ENCODE data around the gene PPM1J. TPM values are rescaled to one million over a fixed set of nuclear protein-coding genes. Genes with fewer than 3 reads are reported as not detected.

PPM1J gene
- total RNA-seq, 1 donor from 2014 or later = 7.9 TPM

DNA sequence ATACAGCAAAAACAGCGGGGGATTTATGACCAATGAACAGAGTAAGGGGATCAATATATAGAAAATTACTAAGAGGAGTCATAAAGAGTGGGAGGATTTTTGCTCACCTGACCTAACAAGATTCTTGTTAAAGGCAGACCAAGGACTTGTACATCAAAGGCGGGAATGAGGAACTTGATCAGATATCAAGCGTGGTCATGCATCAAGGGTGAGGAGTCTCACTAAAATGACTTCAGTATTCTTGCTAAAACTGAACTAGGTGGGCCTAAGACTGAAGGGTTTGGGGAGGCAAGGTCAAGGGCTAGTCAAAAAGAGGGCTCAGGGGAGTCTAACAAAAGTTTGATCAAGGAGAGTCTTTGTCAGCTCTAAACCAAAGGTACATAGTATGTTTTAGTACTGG is 38.6 kb downstream of the PPM1J start:
- no peak for DNase-seq (ENCODE audit: extremely low spot score in 2 of 2)
- intact Hi-C loops (cut with DNase I) = no loop called here
- no peaks in the 10 kb centered on the region for H3K36me3 ChIP-seq
- no peaks in the 10 kb centered on the region for H3K9me3 ChIP-seq
- TF ChIP-seq POLR2AphosphoS5 (IDR thresholded peaks at IDR 0.05; ENCODE audit: insufficient read depth in 1 of 2, low read depth in 1 of 2) (no peak), POLR2A (IDR thresholded peaks at IDR 0.05) (no peak)
- TF ChIP-seq, protein P1, sequence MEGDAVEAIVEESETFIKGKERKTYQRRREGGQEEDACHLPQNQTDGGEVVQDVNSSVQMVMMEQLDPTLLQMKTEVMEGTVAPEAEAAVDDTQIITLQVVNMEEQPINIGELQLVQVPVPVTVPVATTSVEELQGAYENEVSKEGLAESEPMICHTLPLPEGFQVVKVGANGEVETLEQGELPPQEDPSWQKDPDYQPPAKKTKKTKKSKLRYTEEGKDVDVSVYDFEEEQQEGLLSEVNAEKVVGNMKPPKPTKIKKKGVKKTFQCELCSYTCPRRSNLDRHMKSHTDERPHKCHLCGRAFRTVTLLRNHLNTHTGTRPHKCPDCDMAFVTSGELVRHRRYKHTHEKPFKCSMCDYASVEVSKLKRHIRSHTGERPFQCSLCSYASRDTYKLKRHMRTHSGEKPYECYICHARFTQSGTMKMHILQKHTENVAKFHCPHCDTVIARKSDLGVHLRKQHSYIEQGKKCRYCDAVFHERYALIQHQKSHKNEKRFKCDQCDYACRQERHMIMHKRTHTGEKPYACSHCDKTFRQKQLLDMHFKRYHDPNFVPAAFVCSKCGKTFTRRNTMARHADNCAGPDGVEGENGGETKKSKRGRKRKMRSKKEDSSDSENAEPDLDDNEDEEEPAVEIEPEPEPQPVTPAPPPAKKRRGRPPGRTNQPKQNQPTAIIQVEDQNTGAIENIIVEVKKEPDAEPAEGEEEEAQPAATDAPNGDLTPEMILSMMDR (IDR thresholded peaks at IDR 0.05) = no peak
- no peak overlapping the region for H3K27ac ChIP-seq
- no peaks in the 10 kb centered on the region for H3K27me3 ChIP-seq
- H3K4me3 ChIP-seq = no peak overlapping the region
- peaks cover 30% of the 10 kb centered on the region for H3K4me1 ChIP-seq

DNA sequence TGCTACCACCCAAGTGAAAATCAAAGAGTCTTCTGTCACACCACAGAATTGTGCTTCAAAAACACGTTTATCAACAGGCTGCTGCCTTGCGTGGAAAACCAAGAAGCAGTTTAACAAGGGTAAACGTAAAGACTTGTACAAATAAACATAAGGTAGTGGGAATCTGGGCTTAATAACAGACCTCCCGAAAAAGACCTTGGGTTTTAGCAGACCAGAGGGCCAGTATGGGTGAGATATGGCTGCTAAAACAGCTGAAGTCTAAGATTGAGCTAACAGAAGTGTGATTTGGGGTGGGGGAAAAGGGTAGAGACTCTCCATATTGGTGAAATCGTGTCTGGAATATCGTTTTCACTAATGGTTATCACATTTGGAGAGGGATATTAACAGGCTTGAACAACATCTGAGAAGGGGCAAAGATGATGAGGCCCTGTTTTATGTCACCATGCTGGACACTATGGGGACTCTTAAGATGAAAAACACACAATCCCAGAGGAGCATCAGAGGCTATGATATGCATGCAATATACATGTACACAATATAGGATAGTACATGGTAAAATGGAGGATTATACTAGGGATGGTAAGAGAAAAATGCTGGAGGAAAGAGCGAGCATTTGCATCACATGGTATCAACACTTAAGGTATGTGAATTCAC is 39.3 kb downstream of the PPM1J start:
- intact Hi-C loops (cut with DNase I) = no loop called here
- H3K4me3 ChIP-seq = peak overlapping the region; percentile 69 to 75
- no peak for DNase-seq (ENCODE audit: extremely low spot score in 2 of 2)
- no peaks in the 10 kb centered on the region for H3K36me3 ChIP-seq
- H3K27me3 ChIP-seq = no peaks in the 10 kb centered on the region
- H3K4me1 ChIP-seq = peaks cover 30% of the 10 kb centered on the region
- no peak for TF ChIP-seq POLR2A (IDR thresholded peaks at IDR 0.05)
- TF ChIP-seq, protein P1 (IDR thresholded peaks at IDR 0.05) = no peak
- no peak for TF ChIP-seq POLR2AphosphoS5 (IDR thresholded peaks at IDR 0.05; ENCODE audit: insufficient read depth in 1 of 2, low read depth in 1 of 2)
- peak overlapping the region; percentile 93 for H3K27ac ChIP-seq
- no peaks in the 10 kb centered on the region for H3K9me3 ChIP-seq

- H3K27ac ChIP-seq = peak overlapping the region; percentile 93
- intact Hi-C loops (cut with DNase I) = loop anchor here (5.0 kb wide), 1 partner anchor 37 kb away; no protein-coding TSS in a partner anchor
- peak in 1 of 2 donors; percentile 87 for DNase-seq (ENCODE audit: extremely low spot score in 2 of 2)
- peaks cover 30% of the 10 kb centered on the region for H3K4me1 ChIP-seq
- H3K4me3 ChIP-seq = peak overlapping the region; percentile 69 to 75
- TF ChIP-seq POLR2A (IDR thresholded peaks at IDR 0.05) (no peak), POLR2AphosphoS5 (IDR thresholded peaks at IDR 0.05; ENCODE audit: insufficient read depth in 1 of 2, low read depth in 1 of 2) (no peak)
- TF ChIP-seq, protein P1 (IDR thresholded peaks at IDR 0.05) = no peak
- H3K27me3 ChIP-seq = no peaks in the 10 kb centered on the region
- no peaks in the 10 kb centered on the region for H3K9me3 ChIP-seq
- H3K36me3 ChIP-seq = no peaks in the 10 kb centered on the region
Observed at GRCh38 chr1:112674986-112675727, 40.0 kb downstream of the PPM1J start.

GRCh38 chr1:112674440-112674985 is 40.6 kb downstream of the PPM1J start, which contains the start of gene MOV10:
MOV10 (plus strand) TSS chr1:112674659; CDS start chr1:112674913, 254 bp downstream.
- H3K27me3 ChIP-seq = no peaks in the 10 kb centered on the region
- peak; percentile 9 to 80 for TF ChIP-seq POLR2AphosphoS5 (IDR thresholded peaks at IDR 0.05; ENCODE audit: insufficient read depth in 1 of 2, low read depth in 1 of 2)
- TF ChIP-seq, protein P1 (IDR thresholded peaks at IDR 0.05) = no peak
- DNase-seq (ENCODE audit: extremely low spot score in 2 of 2) = peak in 1 of 2 donors; percentile 88
- peaks cover 30% of the 10 kb centered on the region for H3K4me1 ChIP-seq
- peak within 1 kb of the TSS; percentile 93 for H3K27ac ChIP-seq
- H3K4me3 ChIP-seq = peak within 1 kb of the TSS; percentile 69 to 75
- H3K9me3 ChIP-seq = no peaks in the 10 kb centered on the region
- peaks cover 0 to 5% of the 10 kb centered on the region in 2 donors for H3K36me3 ChIP-seq
- intact Hi-C loops (cut with DNase I) = loop anchor here (5.0 kb wide), 1 partner anchor 38 kb away; no protein-coding TSS in a partner anchor
